SK-N-SH treated with all-trans-retinoic acid at 6 μM for 48 hours (cell line): ENCODE measurements around the gene ARAP1.

Experiments
- ARNTL ChIP-seq: fragments of 450-650 bp; formaldehyde crosslinking; IDR thresholded peaks from 2 replicates; pipeline ENCODE4 v1.5.0; 2020; ENCODE audit warnings: low read depth, mild to moderate bottlenecking, moderate library complexity, borderline replicate concordance
- GLIS3 ChIP-seq: fragments of 250-450 bp; sonication (Bioruptor Pico); IDR thresholded peaks from 2 replicates; pipeline ENCODE4 v1.5.0; 2020; ENCODE audit warnings: mild to moderate bottlenecking, moderate library complexity
- RARB ChIP-seq: fragments of 250-450 bp; sonication (Bioruptor Pico); IDR thresholded peaks from 2 replicates; pipeline ENCODE4 v1.8.0; 2021; ENCODE audit warnings: mild to moderate bottlenecking, moderate library complexity
- ZC3H10 ChIP-seq: fragments of 250-450 bp; sonication (Bioruptor Pico); IDR thresholded peaks from 2 replicates; pipeline ENCODE4 v1.5.1; 2021; ENCODE audit warnings: mild to moderate bottlenecking, moderate library complexity
- ZNF8 ChIP-seq: fragments of 450-650 bp; formaldehyde crosslinking; IDR thresholded peaks from 2 replicates; pipeline ENCODE4 v1.5.0; 2020; ENCODE audit warnings: mild to moderate bottlenecking, moderate library complexity
- TF ChIP-seq, protein P1 (sequence below): fragments of 250-450 bp; sonication (Bioruptor Pico); IDR thresholded peaks from 2 replicates; pipeline ENCODE4 v1.8.0; 2020; ENCODE audit warnings: mild to moderate bottlenecking, moderate library complexity, borderline replicate concordance
- TF ChIP-seq, protein P2 (sequence below): fragments of 250-450 bp; sonication (Bioruptor Pico); IDR thresholded peaks from 2 replicates; pipeline ENCODE4 v1.5.0; 2020; ENCODE audit warnings: mild to moderate bottlenecking, moderate library complexity
- TF ChIP-seq, protein P3 (sequence below): fragments of 250-450 bp; sonication (Bioruptor Pico); IDR thresholded peaks from 2 replicates; pipeline ENCODE4 v1.5.1; 2021; ENCODE audit warnings: mild to moderate bottlenecking, moderate library complexity

DNA sequence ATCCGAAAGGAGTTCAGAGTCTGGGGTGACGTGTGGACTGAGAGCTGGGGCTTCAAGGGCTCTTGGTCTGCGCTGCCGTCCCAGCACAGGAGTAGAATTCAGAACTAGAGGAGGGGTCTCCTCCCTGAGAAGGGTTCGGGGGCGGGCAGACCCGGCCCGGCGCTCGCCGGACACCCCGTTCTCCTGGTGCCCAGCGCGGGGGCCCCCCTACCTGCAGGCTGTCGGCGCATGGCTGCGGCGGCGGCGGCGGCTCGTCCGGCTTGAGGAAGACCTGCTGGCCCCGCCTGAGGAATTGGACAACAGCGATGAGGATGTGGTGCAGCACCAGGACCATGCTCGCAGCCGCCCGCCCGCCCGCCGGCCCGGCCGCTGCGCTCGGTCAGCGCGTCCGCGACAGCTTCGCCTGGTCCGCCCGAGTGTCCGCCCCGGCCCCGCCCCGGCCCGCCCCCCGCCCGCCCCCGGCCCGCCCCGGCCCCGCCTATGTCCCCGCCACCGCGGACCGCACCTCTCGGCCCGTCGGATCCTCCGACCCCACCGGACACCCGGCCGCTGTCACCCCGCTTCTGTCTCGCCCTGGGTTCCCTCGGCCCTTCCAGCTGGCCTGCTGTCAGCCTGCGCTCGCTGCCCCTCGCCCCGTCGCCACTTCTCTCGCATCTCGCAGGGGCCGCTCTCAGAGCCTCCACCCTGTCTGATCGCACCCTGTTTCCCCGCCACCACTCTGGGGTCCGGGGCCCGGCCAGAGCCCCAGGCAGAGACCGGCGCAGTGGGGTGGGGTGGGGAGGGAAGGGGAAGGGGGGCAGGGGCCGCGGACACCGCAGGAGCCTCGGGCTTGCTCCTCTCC, 109.9 kb downstream of the ARAP1 start:
- TF ChIP-seq ZC3H10 (CRISPR knock-in tag) (no peak), ZNF8 (CRISPR knock-in tag) (no peak), GLIS3 (CRISPR knock-in tag) (no peak), ARNTL (CRISPR knock-in tag) (no peak), RARB (CRISPR knock-in tag) (no peak)
- TF ChIP-seq, protein P1, sequence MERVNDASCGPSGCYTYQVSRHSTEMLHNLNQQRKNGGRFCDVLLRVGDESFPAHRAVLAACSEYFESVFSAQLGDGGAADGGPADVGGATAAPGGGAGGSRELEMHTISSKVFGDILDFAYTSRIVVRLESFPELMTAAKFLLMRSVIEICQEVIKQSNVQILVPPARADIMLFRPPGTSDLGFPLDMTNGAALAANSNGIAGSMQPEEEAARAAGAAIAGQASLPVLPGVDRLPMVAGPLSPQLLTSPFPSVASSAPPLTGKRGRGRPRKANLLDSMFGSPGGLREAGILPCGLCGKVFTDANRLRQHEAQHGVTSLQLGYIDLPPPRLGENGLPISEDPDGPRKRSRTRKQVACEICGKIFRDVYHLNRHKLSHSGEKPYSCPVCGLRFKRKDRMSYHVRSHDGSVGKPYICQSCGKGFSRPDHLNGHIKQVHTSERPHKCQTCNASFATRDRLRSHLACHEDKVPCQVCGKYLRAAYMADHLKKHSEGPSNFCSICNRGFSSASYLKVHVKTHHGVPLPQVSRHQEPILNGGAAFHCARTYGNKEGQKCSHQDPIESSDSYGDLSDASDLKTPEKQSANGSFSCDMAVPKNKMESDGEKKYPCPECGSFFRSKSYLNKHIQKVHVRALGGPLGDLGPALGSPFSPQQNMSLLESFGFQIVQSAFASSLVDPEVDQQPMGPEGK (CRISPR knock-in tag), result no peak
- TF ChIP-seq, protein P2, sequence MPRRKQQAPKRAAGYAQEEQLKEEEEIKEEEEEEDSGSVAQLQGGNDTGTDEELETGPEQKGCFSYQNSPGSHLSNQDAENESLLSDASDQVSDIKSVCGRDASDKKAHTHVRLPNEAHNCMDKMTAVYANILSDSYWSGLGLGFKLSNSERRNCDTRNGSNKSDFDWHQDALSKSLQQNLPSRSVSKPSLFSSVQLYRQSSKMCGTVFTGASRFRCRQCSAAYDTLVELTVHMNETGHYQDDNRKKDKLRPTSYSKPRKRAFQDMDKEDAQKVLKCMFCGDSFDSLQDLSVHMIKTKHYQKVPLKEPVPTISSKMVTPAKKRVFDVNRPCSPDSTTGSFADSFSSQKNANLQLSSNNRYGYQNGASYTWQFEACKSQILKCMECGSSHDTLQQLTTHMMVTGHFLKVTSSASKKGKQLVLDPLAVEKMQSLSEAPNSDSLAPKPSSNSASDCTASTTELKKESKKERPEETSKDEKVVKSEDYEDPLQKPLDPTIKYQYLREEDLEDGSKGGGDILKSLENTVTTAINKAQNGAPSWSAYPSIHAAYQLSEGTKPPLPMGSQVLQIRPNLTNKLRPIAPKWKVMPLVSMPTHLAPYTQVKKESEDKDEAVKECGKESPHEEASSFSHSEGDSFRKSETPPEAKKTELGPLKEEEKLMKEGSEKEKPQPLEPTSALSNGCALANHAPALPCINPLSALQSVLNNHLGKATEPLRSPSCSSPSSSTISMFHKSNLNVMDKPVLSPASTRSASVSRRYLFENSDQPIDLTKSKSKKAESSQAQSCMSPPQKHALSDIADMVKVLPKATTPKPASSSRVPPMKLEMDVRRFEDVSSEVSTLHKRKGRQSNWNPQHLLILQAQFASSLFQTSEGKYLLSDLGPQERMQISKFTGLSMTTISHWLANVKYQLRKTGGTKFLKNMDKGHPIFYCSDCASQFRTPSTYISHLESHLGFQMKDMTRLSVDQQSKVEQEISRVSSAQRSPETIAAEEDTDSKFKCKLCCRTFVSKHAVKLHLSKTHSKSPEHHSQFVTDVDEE (CRISPR knock-in tag), result no peak
- TF ChIP-seq, protein P3, sequence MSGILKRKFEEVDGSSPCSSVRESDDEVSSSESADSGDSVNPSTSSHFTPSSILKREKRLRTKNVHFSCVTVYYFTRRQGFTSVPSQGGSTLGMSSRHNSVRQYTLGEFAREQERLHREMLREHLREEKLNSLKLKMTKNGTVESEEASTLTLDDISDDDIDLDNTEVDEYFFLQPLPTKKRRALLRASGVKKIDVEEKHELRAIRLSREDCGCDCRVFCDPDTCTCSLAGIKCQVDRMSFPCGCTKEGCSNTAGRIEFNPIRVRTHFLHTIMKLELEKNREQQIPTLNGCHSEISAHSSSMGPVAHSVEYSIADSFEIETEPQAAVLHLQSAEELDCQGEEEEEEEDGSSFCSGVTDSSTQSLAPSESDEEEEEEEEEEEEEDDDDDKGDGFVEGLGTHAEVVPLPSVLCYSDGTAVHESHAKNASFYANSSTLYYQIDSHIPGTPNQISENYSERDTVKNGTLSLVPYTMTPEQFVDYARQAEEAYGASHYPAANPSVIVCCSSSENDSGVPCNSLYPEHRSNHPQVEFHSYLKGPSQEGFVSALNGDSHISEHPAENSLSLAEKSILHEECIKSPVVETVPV (CRISPR knock-in tag), result no peak
